NCI-H128 (cell line): ENCODE measurements around the gene NMU.
"Not testable (repeated sequence)": the region's sequence is repeated elsewhere in the genome, so short reads cannot be mapped to it uniquely, and the experiment has no call there.

ENCODE experiments used
- DNase-seq: peaks from one replicate; lab custom pipeline; 2025; ENCODE audit not compliant: unreplicated experiment; lab: John Stamatoyannopoulos, UW

NMU gene

DNA sequence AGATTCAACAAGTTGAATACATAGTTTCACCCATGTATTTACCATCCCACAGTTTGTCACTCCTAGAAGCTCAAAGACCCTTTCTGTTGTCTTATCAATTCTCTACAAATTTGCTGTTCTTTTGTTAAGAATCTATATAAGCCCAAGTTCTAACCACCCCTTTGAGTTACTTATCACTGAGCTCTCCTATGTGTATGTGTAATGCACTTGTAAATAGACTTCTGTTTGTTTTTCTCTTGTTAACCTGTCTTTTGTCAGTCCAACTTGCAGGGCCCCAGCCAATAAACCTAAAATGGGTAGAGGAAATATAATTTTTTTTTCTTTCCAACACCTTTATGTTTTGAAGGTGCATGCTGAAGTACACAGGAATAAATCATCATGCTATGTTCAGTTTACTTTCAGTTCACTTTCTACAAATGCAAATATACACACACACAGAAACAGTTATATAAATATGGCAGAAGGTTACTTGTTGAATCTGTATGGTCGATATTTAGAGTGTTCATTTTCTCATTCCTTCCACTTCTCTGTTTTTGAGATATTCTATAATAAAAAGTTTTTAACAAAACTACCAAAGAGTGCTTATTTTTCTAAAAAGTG, 67.1 kb downstream of the NMU start:
- no peak for DNase-seq

DNA sequence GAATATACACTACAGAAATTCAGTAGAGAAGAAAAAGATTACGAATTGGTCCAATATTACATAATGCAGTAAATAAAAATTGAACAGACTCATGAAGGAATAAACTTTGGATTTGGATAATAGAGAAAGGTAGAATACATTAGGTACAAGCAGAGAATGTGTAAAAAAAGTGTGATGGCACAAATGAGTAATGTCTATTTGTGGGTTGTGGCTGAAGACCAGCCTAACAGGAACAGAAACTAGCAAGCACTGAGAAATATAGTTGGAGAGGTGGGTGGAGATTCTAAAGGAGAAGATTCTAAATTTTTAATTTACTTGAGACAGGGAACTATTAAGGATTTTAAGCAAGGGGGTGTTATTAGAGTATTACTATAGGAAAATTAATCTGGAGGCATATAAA, 74.2 kb downstream of the NMU start:
- no peak for DNase-seq

DNA sequence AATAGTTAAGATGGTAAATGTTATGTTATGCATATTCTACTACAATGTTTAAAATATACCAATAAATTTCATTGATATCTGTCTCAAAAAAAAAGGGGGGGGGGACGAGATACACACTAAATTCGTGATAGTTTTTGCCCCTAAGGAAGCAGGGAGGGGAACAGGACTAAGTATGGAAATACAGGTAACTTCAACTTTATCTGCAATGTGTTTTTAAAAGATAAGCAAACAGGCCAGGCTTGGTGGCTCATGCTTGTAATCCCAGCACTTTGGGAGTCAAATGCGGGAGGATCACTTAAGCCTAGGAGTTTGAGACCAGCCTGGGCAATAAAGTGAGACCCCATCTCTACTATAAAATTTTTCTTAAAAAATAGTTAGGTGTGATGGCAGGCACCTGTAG, 76.0 kb downstream of the NMU start:
- DNase-seq = no peak

DNA sequence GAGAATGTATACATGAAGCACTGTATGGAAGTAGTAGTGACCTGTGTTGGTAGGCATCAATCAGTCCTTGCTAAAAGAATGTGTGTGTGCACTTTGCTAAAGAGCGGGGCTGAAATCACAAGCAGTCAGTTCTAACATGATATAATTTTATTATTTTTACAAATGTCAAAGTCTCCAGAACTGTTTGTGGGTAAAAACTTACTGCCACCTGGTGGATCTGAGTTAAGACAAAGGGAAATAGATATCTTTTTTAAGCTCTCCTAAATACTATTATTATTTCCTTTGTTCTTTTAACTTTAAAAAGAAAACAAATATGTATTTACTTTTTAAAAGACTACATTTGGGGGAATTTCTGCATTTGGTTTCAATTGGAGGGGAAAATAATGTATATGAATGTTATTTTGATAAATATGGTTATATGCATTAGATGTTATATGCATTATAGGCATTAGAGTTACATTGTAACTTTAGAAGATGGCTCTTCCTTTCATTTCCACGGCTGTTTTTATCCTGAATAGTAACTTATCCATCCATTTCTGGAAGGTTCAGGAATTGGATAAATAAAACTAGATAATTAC, 81.6 kb downstream of the NMU start:
- DNase-seq = no peak

DNA sequence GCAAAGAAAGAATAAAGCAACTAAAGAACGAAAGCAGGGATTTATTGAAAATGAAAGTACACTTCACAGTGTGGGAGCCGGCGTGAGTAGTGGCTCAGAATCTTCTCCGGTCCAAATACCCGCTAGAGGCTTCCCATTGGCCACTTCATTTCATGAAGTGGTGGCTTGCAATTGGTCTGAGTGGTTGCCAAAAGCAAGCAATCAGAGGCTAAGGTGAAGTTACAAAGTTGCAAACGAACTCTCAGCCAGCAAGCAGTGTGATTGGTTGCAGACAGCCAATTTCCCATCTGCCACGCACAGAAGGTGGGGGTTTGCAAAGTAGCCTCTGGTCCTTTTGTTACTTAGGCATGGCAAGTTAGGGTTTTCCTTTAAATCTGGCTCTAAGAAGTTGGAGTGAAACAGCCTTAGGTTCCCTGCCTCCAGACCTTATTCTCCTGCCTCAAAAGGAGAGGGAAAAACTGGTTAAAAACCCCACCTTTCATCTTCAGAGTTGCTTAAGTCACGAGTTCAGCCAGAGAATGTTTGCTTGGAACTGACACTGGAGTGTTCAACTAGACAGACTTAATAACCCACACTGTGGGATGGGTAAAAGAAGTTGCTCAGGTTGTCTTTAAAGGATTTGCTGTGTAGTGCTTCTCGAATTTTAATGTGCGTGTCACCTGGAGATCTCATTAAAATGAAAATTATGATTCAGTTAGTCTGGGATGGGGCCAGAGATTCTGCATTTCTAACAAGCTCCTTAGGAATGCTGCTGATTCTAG, 82.5 kb downstream of the NMU start:
- DNase-seq = no peak

DNA sequence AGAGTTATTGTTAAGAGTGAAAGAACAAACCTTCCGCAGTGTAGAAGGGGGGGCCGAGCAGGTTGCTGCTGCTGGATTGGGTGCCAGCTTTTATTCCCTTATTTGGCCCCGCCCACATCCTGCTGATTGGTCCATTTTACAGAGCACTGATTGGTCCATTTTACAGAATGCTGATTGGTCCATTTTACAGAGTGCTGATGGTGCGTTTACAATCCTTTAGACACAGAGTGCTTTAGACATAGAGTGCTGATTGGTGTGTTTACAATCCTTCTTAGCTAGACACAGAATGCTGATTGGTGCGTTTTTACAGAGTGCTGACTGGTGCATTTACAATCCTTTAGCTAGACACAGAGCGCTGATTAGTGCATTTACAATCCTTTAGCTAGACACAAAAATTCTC, 84.1 kb downstream of the NMU start:
- DNase-seq = not testable (repeated sequence)

DNA sequence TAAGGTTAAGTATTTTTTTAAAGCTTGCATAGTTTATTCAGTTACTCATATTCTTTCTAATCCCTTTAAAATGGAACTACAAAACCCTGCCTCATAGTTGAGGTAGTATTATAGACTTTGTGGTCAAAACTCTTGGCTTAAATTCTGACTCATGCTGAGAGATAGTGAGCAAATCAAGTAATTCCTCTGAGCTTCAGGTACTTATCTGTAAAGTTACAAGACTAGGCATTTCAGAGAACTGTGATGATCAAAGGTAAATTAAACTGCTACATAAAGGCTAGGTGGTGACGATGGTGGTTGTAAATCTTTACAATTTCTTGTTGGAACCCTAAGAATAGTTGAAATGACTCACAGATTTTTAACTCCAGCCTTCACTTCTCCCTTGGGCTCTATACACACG, 86.2 kb downstream of the NMU start:
- no peak for DNase-seq

DNA sequence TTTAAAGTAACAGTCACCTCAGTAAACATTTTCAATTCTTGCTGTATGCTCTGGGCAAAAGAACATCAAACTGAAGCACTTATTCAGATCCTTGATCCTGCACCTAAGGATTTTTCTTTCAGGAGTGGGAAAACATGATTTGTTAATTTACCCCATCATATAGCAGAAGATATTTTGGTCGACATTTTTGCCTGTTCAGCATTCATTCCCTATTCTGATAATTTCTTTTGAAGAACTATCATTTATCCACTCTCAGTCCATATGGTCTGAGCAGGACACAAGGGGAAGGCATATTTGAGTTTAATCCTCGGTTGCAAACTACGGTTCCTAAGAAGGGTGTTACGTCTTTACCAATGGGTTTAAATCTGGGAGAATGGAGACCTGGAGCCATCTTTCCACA, 88.2 kb downstream of the NMU start:
- no peak for DNase-seq

DNA sequence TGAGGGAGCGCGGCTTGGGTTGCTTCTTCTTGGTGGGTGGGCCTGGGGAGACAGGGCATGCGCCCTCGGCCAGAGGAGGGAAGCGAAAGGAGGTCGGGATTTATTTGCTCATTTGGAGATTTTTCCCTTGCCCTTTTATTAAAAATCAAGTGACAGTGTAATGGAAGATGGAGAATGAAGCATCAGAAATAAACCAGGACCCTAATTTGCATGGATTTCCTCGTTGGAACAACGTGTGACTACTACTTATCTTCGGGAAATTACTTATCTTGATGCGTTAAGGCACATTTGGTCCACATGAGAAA, 88.7 kb downstream of the NMU start:
- no peak for DNase-seq

DNA sequence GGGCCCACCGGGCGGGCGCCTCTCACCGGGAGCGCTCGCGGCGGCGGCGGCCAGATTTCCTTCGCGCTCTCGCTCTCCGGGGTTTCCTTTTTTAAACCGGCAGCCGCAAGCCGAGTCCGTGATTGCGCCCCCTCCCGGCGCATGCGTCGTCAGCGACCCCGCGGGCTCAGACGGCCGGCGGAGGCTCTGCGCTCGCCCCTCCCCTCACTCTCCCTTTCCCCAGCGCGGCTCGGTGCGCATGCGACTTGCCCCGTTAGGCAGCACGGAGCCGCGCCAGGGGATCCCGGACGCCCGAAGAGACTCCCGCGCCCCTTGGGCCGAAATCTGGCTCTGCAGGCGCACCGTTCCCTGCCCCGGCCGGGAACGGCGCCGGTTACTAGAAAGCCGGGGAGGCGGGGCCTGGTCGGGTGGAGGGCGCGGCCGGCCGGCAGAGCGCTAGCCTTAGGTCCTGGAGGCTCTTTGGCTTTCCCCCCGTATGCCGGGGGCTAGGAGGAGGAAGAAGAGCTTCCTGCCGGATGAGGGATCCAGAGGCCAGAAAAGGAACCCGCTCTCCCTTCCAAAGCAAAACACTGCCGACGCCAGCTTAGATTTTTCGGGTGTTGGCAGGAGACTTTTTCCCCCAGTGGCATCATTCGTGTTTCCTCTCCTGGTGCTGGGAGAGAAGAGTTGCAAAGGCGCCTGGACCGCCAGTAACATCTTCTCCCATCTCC, 89.2 kb downstream of the NMU start, which contains the start of gene CLOCK:
TSS of gene CLOCK (minus strand) at position 154 of the 710 bp plus-strand sequence. CDS start 64,124 bp downstream, outside the sequence.
- DNase-seq = peak; percentile 68

DNA sequence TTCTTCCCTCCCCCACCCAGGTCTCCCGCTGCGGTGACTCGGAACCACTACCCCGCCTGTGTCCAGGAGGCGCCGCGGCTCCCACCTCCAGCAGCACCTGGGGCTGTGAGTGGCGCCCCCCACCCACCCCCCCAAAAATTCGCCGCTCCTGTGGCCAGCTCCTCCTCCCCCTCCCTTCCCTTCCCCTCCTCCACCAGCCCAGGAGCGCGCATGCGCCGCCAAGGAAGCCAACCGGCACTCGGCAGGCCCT, 89.7 kb downstream of the NMU start:
- DNase-seq = no peak

DNA sequence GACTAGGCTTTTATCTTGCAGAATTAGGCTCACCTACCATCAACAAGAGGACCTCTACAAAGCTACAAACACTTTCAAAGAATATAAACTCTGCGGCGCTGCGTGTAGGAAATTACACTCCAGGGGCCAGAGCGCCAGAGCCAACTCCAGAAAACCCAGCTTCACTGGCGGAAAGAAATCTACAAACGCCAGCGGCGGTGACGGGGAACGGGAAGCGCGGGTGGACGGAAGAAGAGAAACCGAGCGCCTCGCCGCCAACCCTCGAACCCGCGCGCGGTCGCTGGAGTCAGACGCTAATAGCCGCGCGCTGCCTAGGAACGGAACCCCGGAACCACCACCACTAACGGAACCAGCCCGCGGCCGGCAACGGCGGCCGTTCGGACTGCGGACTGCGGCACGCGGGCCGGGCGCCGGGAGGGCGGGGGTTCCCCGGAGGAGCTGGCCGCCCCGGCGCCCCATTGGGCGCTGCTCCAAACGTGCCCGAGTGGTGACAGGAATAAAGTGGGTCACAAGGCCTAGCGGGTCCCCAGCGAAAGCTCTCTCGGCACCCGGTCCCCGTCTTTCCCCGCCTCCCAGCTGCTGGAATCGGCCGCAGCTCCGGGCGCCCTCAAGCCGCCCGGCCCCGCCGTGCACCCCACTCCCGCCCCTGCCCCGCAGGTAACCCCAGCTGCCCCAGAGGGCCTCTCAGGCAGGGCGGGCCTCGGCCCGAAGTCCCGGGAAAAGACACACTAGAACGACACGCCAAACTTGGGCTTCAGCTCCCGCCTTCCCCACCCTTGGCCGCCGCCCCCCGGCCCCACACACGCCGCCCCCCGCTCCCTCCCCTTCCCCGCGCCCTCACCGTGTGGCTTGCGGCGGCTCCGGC, 90.2 kb downstream of the NMU start:
- no peak for DNase-seq
